GM12892 (cell line): ENCODE results near the gene SNX3.

ENCODE experiments used
- POLR2A ChIP-seq: IDR thresholded peaks from 2 replicates; pipeline ENCODE4 v1.6.1; 2011; ENCODE audit warnings: low read depth, low read length, control low read depth
- POLR2AphosphoS5 ChIP-seq: IDR thresholded peaks from 2 replicates; pipeline ENCODE4 v1.6.1; 2011; ENCODE audit warnings: low read depth, low read length, control low read depth
- TAF1 ChIP-seq: IDR thresholded peaks from 2 replicates; pipeline ENCODE4 v1.6.1; 2011; ENCODE audit warnings: low read depth, mild to moderate bottlenecking, control low read depth, low read length, borderline replicate concordance

- TF ChIP-seq POLR2AphosphoS5, result no peak
- TF ChIP-seq POLR2A, result no peak
- TF ChIP-seq TAF1, result no peak
Observed at GRCh38 chr6:108250240-108250866, 10.5 kb downstream of the SNX3 start.
